Calu3 (cell line): Measurements from ENCODE around the gene GRB10. TPM values are rescaled to one million over a fixed set of nuclear protein-coding genes. Genes with fewer than 3 reads are reported as not detected.
A peak's percentile ranks its signal among the peaks of the same experiment; 100 is the strongest.

Experiments used
- BruUV-seq: library from RNA; stranded (reverse); fragments of 400-500 nt; replicated peaks from 2 replicates; lab custom pipeline; 2021; lab: Mats Ljungman, UMichigan
- CTCF ChIA-PET: fragments of 300-600 bp; sonication (Branson Sonifier 250); formaldehyde crosslinking; loops from one replicate; lab custom pipeline; 2022; ENCODE audit warnings: antibody characterized with exemption; lab: Charles Lee
- DNase-seq: peaks from one replicate; pipeline ENCODE4 v3.0.0; 2022
- H3K27ac Mint-ChIP-seq: one replicate; pipeline ENCODE4 v1.8.0; 2022; ENCODE audit warnings: mixed read lengths; ENCODE audit not compliant: unreplicated experiment
- H3K27me3 Mint-ChIP-seq: one replicate; pipeline ENCODE4 v1.8.0; 2022; ENCODE audit warnings: mixed read lengths; ENCODE audit not compliant: unreplicated experiment
- H3K36me3 Mint-ChIP-seq: one replicate; pipeline ENCODE4 v1.8.0; 2022; ENCODE audit warnings: mild to moderate bottlenecking, moderate library complexity, mixed read lengths; ENCODE audit not compliant: insufficient read depth, unreplicated experiment
- H3K4me1 Mint-ChIP-seq: one replicate; pipeline ENCODE4 v1.8.0; 2022; ENCODE audit warnings: mild to moderate bottlenecking, low read depth, mixed read lengths; ENCODE audit not compliant: unreplicated experiment
- H3K4me3 Mint-ChIP-seq: one replicate; pipeline ENCODE4 v1.8.0; 2022; ENCODE audit warnings: mild to moderate bottlenecking, low read depth, moderate library complexity, mixed read lengths; ENCODE audit not compliant: unreplicated experiment
- H3K9me3 Mint-ChIP-seq: one replicate; pipeline ENCODE4 v1.8.0; 2022; ENCODE audit warnings: low read depth, mixed read lengths; ENCODE audit not compliant: unreplicated experiment
- CTCF ChIP-seq: fragments of 200-600 bp; IDR thresholded peaks from one replicate; pipeline ENCODE4 v1.8.0; 2022; ENCODE audit warnings: antibody characterized with exemption; ENCODE audit not compliant: unreplicated experiment
- intact Hi-C: fragments of 100-400 bp; cut with micrococcal nuclease; formaldehyde crosslinking; loops from one replicate; pipeline ENCODE4 v1.10.0; 2022; ENCODE audit not compliant: unreplicated experiment
- total RNA-seq: library from RNA; stranded (reverse); gene quantifications from 2 replicates; pipeline ENCODE4 v1.2.3, GENCODE V29; 2022

The GRB10 gene
- total RNA-seq, 1 experiment from 2014 or later, result 90.6 TPM

- Mint-ChIP-seq H3K36me3 (peaks cover 10% of the 10 kb centered on the region), H3K9me3 (peaks cover 3% of the 10 kb centered on the region), H3K27me3 (no peaks in the 10 kb centered on the region), H3K4me3 (no peak overlapping the region), H3K27ac (peak overlapping the region; percentile 82), H3K4me1 (peaks cover 53% of the 10 kb centered on the region)
- intact Hi-C loops, result no loop called here
- BruUV-seq, result no TSS peak
- CTCF ChIA-PET, result interaction anchor here (0.6 to 1.0 kb wide), 3 partner anchors 38 to 221 kb away, joined by 3 read pairs; no protein-coding TSS in a partner anchor
- peak; percentile 76 for DNase-seq
- TF ChIP-seq CTCF, result no peak
Observed at GRCh38 chr7:50733552-50733951, 49.1 kb downstream of the GRB10 start.

DNA sequence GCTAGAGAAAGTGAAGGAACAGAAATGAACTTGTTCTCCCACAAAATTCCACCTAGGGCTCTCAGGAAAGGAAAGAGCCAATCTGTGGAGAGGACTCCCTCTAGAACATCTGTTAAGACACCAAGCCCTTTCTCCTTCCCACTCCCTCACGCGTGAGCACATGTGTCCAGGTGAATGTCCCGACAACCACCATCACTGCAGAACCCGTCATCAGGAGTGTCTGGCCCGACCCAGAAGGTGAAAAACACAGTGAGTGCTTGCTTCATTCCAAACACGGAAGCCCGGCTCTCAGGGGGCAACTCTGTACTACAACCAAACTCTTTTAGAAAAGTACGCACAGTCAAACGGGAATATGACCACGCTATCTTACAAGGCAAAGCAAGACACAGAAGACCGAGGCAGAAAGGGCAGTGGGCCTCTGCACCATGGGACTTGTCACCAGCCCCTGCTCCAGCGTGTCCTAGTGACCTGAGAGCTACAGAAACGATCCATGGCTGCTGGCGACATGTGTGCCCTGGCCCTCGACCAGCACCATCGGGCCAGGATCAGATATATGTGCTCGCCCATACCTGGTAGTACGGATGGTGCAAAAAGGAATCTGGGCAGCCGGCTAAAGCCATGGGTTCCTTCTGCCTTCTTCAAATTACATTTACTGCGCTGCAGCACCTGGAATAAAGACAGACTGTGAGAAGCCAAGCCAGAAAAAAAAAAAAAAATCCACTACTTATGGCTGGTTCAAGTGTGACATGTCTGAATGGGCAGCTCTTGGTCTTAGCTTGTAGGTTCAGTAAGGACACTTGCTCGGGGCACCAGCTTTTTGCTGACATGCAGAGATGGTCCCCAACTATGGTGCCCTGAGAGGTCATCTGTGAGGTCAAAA lies 50.8 kb downstream of the GRB10 start:
- DNase-seq, result no peak
- H3K27me3 Mint-ChIP-seq, result no peaks in the 10 kb centered on the region
- CTCF ChIA-PET, result interaction anchor here (0.7 kb wide), 1 partner anchor 166 kb away, joined by 3 read pairs; no protein-coding TSS in a partner anchor
- H3K27ac Mint-ChIP-seq, result peak overlapping the region; percentile 55
- H3K4me1 Mint-ChIP-seq, result peaks cover 53% of the 10 kb centered on the region
- no peak for TF ChIP-seq CTCF
- no peak overlapping the region for H3K4me3 Mint-ChIP-seq
- H3K36me3 Mint-ChIP-seq, result peaks cover 10% of the 10 kb centered on the region
- no peaks in the 10 kb centered on the region for H3K9me3 Mint-ChIP-seq
- no TSS peak for BruUV-seq
- intact Hi-C loops, result loop anchor here (2.0 kb wide), 1 partner anchor 43 kb away; no protein-coding TSS in a partner anchor

- Mint-ChIP-seq H3K9me3 (no peaks in the 10 kb centered on the region), H3K4me3 (peak overlapping the region; percentile 45), H3K27ac (peak overlapping the region; percentile 55), H3K27me3 (no peaks in the 10 kb centered on the region), H3K4me1 (peaks cover 53% of the 10 kb centered on the region), H3K36me3 (peaks cover 10% of the 10 kb centered on the region)
- no TSS peak for BruUV-seq
- intact Hi-C loops, result loop anchor here (2.0 kb wide), 1 partner anchor 44 kb away; no protein-coding TSS in a partner anchor
- peak; percentile 49 for DNase-seq
- TF ChIP-seq CTCF, result no peak
- CTCF ChIA-PET, result interaction anchor here (0.7 to 0.9 kb wide), 8 partner anchors 14 to 410 kb away, joined by 3 to 5 read pairs (median 3); no protein-coding TSS in a partner anchor
Observed at GRCh38 chr7:50730446-50731400, 52.0 kb downstream of the GRB10 start.

GRCh38 chr7:50729962-50730361 lies 52.7 kb downstream of the GRB10 start:
- no peaks in the 10 kb centered on the region for H3K27me3 Mint-ChIP-seq
- CTCF ChIA-PET, result no interaction called here
- BruUV-seq, result no TSS peak
- H3K4me3 Mint-ChIP-seq, result no peak overlapping the region
- no peak for DNase-seq
- H3K27ac Mint-ChIP-seq, result no peak overlapping the region
- H3K9me3 Mint-ChIP-seq, result no peaks in the 10 kb centered on the region
- TF ChIP-seq CTCF, result no peak
- intact Hi-C loops, result loop anchor here (2.0 kb wide), 1 partner anchor 45 kb away; no protein-coding TSS in a partner anchor
- H3K36me3 Mint-ChIP-seq, result peaks cover 10% of the 10 kb centered on the region
- peaks cover 47% of the 10 kb centered on the region for H3K4me1 Mint-ChIP-seq
